IMR-90 (cell line): Measurements from ENCODE around the gene PPIL4. TPM values are rescaled to one million over a fixed set of nuclear protein-coding genes. Genes with fewer than 3 reads are reported as not detected.

ENCODE experiments used
- ATAC-seq: fragments of 200-7000 bp; cut with Tn5 transposase; 2 replicates; pipeline ENCODE4 v1.9.1; 2020; ENCODE audit warnings: low read depth, mild to moderate bottlenecking, moderate library complexity
- BruUV-seq: library from RNA; stranded (reverse); fragments of 400-500 nt; replicated peaks from 2 replicates; lab custom pipeline; 2021; lab: Mats Ljungman, UMichigan
- CTCF ChIA-PET: fragments of 300-600 bp; formaldehyde crosslinking; extraction: SDS; loops from one replicate; lab custom pipeline; 2021; ENCODE audit warnings: antibody characterized with exemption; lab: Yijun Ruan, JAX
- POLR2A ChIA-PET: fragments of 300-600 bp; sonication (Branson Sonifier 250); formaldehyde crosslinking; loops from one replicate; lab custom pipeline; 2022; ENCODE audit warnings: antibody characterized with exemption; ENCODE audit not compliant: unreplicated experiment; lab: Charles Lee
- DNase-seq: peaks from one replicate; pipeline ENCODE4 v3.0.0; 2013
- H2AFZ ChIP-seq: replicated peaks from 2 replicates; pipeline ENCODE3; 2013; ENCODE audit warnings: low read length, mild to moderate bottlenecking; ENCODE audit not compliant: poor library complexity
- H2AK5ac ChIP-seq: 2 replicates; pipeline ENCODE4 v1.6.1; 2013; ENCODE audit warnings: low read depth, low read length, inconsistent platforms
- H2AK9ac ChIP-seq: replicated peaks from 2 replicates; pipeline ENCODE3; 2013; ENCODE audit warnings: mild to moderate bottlenecking, low read depth, low read length, moderate library complexity; ENCODE audit not compliant: poor library complexity
- H2BK120ac ChIP-seq: 2 replicates; pipeline ENCODE4 v1.6.1; 2013; ENCODE audit warnings: low read depth, low read length, inconsistent platforms
- H2BK15ac ChIP-seq: 3 replicates; pipeline ENCODE4 v1.6.1; 2013; ENCODE audit warnings: low read depth, low read length, inconsistent platforms
- H2BK20ac ChIP-seq: 2 replicates; pipeline ENCODE4 v1.6.1; 2013; ENCODE audit warnings: low read depth, mild to moderate bottlenecking, inconsistent platforms, low read length, moderate library complexity
- H2BK5ac ChIP-seq: 2 replicates; pipeline ENCODE4 v1.6.1; 2013; ENCODE audit warnings: mild to moderate bottlenecking, low read depth, low read length, inconsistent platforms; ENCODE audit not compliant: poor library complexity, severe bottlenecking
- H3K14ac ChIP-seq: replicated peaks from 2 replicates; pipeline ENCODE4 v1.6.1; 2013; ENCODE audit warnings: low read depth, low read length, inconsistent platforms
- H3K18ac ChIP-seq: 2 replicates; pipeline ENCODE4 v1.6.1; 2013; ENCODE audit warnings: low read depth, low read length, control low read depth
- H3K23ac ChIP-seq: 2 replicates; pipeline ENCODE4 v1.6.1; 2013; ENCODE audit warnings: low read depth, low read length, inconsistent platforms
- H3K27ac ChIP-seq: 2 replicates; pipeline ENCODE4 v1.5.1; 2013; ENCODE audit warnings: mild to moderate bottlenecking, control low read depth, low read length; ENCODE audit not compliant: insufficient read depth
- H3K27me3 ChIP-seq: 2 replicates; pipeline ENCODE4 v1.6.1; 2013; ENCODE audit warnings: low read length; ENCODE audit not compliant: control insufficient read depth, insufficient read depth
- H3K36me3 ChIP-seq: 2 replicates; pipeline ENCODE4 v1.6.1; 2013; ENCODE audit warnings: low read length, mixed read lengths; ENCODE audit not compliant: control insufficient read depth, insufficient read depth
- H3K4ac ChIP-seq: 2 replicates; pipeline ENCODE4 v1.6.1; 2013; ENCODE audit warnings: low read depth, low read length, inconsistent platforms
- H3K4me1 ChIP-seq: 2 replicates; pipeline ENCODE4 v1.6.1; 2013; ENCODE audit warnings: low read length, mixed read lengths; ENCODE audit not compliant: control insufficient read depth, insufficient read depth
- H3K4me2 ChIP-seq: 2 replicates; pipeline ENCODE4 v1.6.1; 2013; ENCODE audit warnings: low read depth, mild to moderate bottlenecking, control low read depth, low read length, moderate library complexity
- H3K4me3 ChIP-seq: 2 replicates; pipeline ENCODE4 v1.5.1; 2013; ENCODE audit warnings: low read depth, mild to moderate bottlenecking, control low read depth, low read length, moderate library complexity; ENCODE audit not compliant: insufficient read depth
- H3K56ac ChIP-seq: 2 replicates; pipeline ENCODE4 v1.6.1; 2013; ENCODE audit warnings: low read length, inconsistent platforms; ENCODE audit not compliant: insufficient read depth; ENCODE audit errors: extremely low read depth
- H3K79me1 ChIP-seq, 2 experiments: 2 replicates each; pipeline ENCODE4 v1.6.1; 2013; ENCODE audit warnings: low read length in 2 of 2, inconsistent platforms in 1 of 2, low read depth in 1 of 2
- H3K9ac ChIP-seq: 2 replicates; pipeline ENCODE4 v1.6.1; 2013; ENCODE audit warnings: low read depth, low read length, control low read depth
- H3K9me1 ChIP-seq: 2 replicates; pipeline ENCODE4 v1.6.1; 2013; ENCODE audit warnings: low read length, inconsistent platforms; ENCODE audit not compliant: insufficient read depth
- H3K9me3 ChIP-seq: 2 replicates; pipeline ENCODE4 v1.6.1; 2013; ENCODE audit warnings: low read length; ENCODE audit not compliant: control insufficient read depth, insufficient read depth
- H4K20me1 ChIP-seq: 2 replicates; pipeline ENCODE4 v1.6.1; 2013; ENCODE audit warnings: low read length, inconsistent platforms; ENCODE audit not compliant: insufficient read depth
- H4K5ac ChIP-seq: 2 replicates; pipeline ENCODE4 v1.6.1; 2013; ENCODE audit warnings: mild to moderate bottlenecking, low read depth, low read length, control low read depth
- H4K8ac ChIP-seq, 2 experiments: 2 replicates each; pipeline ENCODE4 v1.6.1; 2013; ENCODE audit warnings: low read depth in 2 of 2, low read length in 2 of 2, control low read depth in 1 of 2, inconsistent platforms in 1 of 2
- H4K91ac ChIP-seq: 2 replicates; pipeline ENCODE4 v1.6.1; 2013; ENCODE audit warnings: low read depth, low read length, inconsistent platforms; ENCODE audit not compliant: insufficient read depth
- CHD1 ChIP-seq: IDR thresholded peaks from 2 replicates; pipeline ENCODE4 v1.6.1; 2012; ENCODE audit warnings: low read depth, low read length, improper control_type of control experiment
- FOS ChIP-seq: fragments of 150-350 bp; IDR thresholded peaks from 2 replicates; pipeline ENCODE4 v1.6.1; 2016; ENCODE audit warnings: low read depth, low read length
- MAZ ChIP-seq: IDR thresholded peaks from 2 replicates; pipeline ENCODE4 v1.6.1; 2012; ENCODE audit warnings: low read depth, mild to moderate bottlenecking, low read length, improper control_type of control experiment, moderate library complexity, borderline replicate concordance
- POLR2A ChIP-seq: IDR thresholded peaks from 2 replicates; pipeline ENCODE4 v1.6.1; 2012; ENCODE audit warnings: mild to moderate bottlenecking, low read depth, low read length
- RFX5 ChIP-seq: IDR thresholded peaks from 2 replicates; pipeline ENCODE4 v1.8.0; 2012; ENCODE audit warnings: low read depth, mild to moderate bottlenecking, low read length, moderate library complexity
- WGBS, 2 experiments: methylation state at CpG; one replicate each; pipeline versions ENCODE4 v1.1.5 to v1.1.7; 2013; ENCODE audit warnings: missing lambda C conversion rate in 2 of 2; ENCODE audit not compliant: insufficient read length in 1 of 2; ENCODE audit errors: extremely low coverage in 2 of 2; 5-methylcytosine and 5-hydroxymethylcytosine counted together
- dilution Hi-C: fragments of 300-500 bp; cut with HindIII; formaldehyde crosslinking; loops from one replicate; pipeline ENCODE4 v1.14.3; 2018; ENCODE audit warnings: low sequenced_read_pairs; ENCODE audit not compliant: unreplicated experiment
- in situ Hi-C: fragments of 300-500 bp; cut with MboI; formaldehyde crosslinking; loops from 3 replicates; pipeline ENCODE4 v1.14.3; 2019; ENCODE audit warnings: low sequenced_read_pairs, inconsistent platforms, mixed read lengths
- intact Hi-C: fragments of 100-400 bp; cut with micrococcal nuclease; formaldehyde crosslinking; loops from 2 replicates; pipeline ENCODE4 v1.10.0; 2022
- microRNA-seq, 2 experiments: library from miRNA; stranded (forward) in 1 of 2; unstranded in 1 of 2; fragments of 10-50 nt in 1 of 2; fragments of <30 nt in 1 of 2; gene quantifications in 1 of 2; microRNA quantifications in 1 of 2; one replicate each; pipeline versions ENCODE3 to v1.1.0; 2013 to 2020; ENCODE audit not compliant: insufficient read depth in 1 of 2, insufficient read length in 1 of 2, unreplicated experiment in 1 of 2
- polyA plus RNA-seq, 3 experiments: library from polyadenylated mRNA; depleted of rRNA; stranded (reverse); fragments of >200 nt; gene quantifications; 2 replicates each; pipeline ENCODE4 v1.2.3, GENCODE V29; 2012; ENCODE audit warnings: low replicate concordance in 1 of 3
- small RNA-seq, 5 experiments: library from RNA; depleted of rRNA; stranded (forward); fragments of <200 nt; gene quantifications; one replicate each; pipeline ENCODE3, GENCODE V24; 2012
- total RNA-seq: library from RNA; depleted of rRNA; stranded (reverse); fragments of >200 nt; gene quantifications from 2 replicates; pipeline ENCODE4 v1.2.3, GENCODE V29; 2012; rRNA removed

Gene PPIL4
- total and polyA plus RNA-seq, 2 of the 4 experiments (the other 2 are of a cell fraction), result 10.6 to 13.3 TPM

- ATAC-seq, result no peak
- dilution Hi-C loops, result no loop called here
- intact Hi-C loops, result no loop called here
These were observed 90.7 kb downstream of the PPIL4 start for GRCh38 chr6:149455031-149455732.

More at GRCh38 chr6:149455031-149455732, 90.7 kb downstream of the PPIL4 start:
- H2AK5ac ChIP-seq, result peak overlapping the region; percentile 4; the same call in 1 of the 2 replicates
- H3K36me3 ChIP-seq, result no peaks in the 10 kb centered on the region
- H3K9ac ChIP-seq, result no peak overlapping the region
- TF ChIP-seq POLR2A (no peak), RFX5 (no peak), FOS (no peak), CHD1 (no peak), MAZ (no peak)
- no peak overlapping the region; the same call in 1 of the 2 replicates for H2BK20ac ChIP-seq
- DNase-seq, result no peak
- in situ Hi-C loops, result no loop called here
- H3K27me3 ChIP-seq, result peaks cover 15% of the 10 kb centered on the region; the same call in 1 of the 2 replicates
- peak overlapping the region; percentile 15 for H2AK9ac ChIP-seq
- no TSS peak for BruUV-seq
- H3K18ac ChIP-seq, result no peak overlapping the region
- CTCF ChIA-PET, result interaction anchor here (0.6 kb wide), 1 partner anchor 173 kb away, joined by 6 read pairs; no protein-coding TSS in a partner anchor
- no peak overlapping the region for H3K56ac ChIP-seq
- no peak overlapping the region for H2AFZ ChIP-seq
- no peaks in the 10 kb centered on the region for H4K20me1 ChIP-seq
- peaks cover 3% of the 10 kb centered on the region; the same call in 1 of the 2 replicates for H3K9me1 ChIP-seq
- no peak overlapping the region for H3K4me2 ChIP-seq
- no peaks in the 10 kb centered on the region for H3K79me1 ChIP-seq
- POLR2A ChIA-PET, result no interaction called here
- no peak overlapping the region; the same call in 1 of the 2 replicates for H2BK120ac ChIP-seq
- WGBS, 2 experiments, result 74% methylated on average over 4 of the region's 11 CpGs; no CpG with 5 or more reads in 1 of the 2 experiments
- H4K5ac ChIP-seq, result no peak overlapping the region
- H4K91ac ChIP-seq, result peak overlapping the region; percentile 23; the same call in 1 of the 2 replicates
- H3K23ac ChIP-seq, result no peak overlapping the region
- H3K27ac ChIP-seq, result no peak overlapping the region
- H3K9me3 ChIP-seq, result no peaks in the 10 kb centered on the region
- peaks cover 14% of the 10 kb centered on the region for H3K4me1 ChIP-seq
- H3K4me3 ChIP-seq, result no peak overlapping the region
- H3K4ac ChIP-seq, result peak overlapping the region; percentile 9; the same call in 1 of the 2 replicates
- no peak overlapping the region for H2BK5ac ChIP-seq
- H2BK15ac ChIP-seq, result peak overlapping the region; percentile 15; the same call in 1 of the 3 replicates
- H3K14ac ChIP-seq, result no peak overlapping the region
- peak overlapping the region in 1 of 2 experiments; percentile 23; a peak in 1 of 4 replicates for H4K8ac ChIP-seq

Small RNA genes lying within 50 kb of the gene (microRNA-seq; reads per million reads assigned to microRNA genes)
- gene RF00410 (ENCODE audit: insufficient read depth, insufficient read length) (not detected), gene RNU7-3P (ENCODE audit: insufficient read depth, insufficient read length) (not detected)

Small RNA genes lying within 50 kb of the gene (small RNA-seq; reads per million reads assigned to genes)
- gene RF00410 (0 reads per million in 5 experiments), gene RNU7-3P (0.11 to 402 (median 1.1) reads per million in 5 experiments)

Other genes with a start within 250 kb of the PPIL4 start
- gene TAB2, start 228.3 kb downstream of the PPIL4 start, total RNA-seq, result 20.8 and 21.4 TPM in 2 replicates
- gene TAB2, start 228.3 kb downstream of the PPIL4 start, polyA plus RNA-seq (2012; rRNA removed), result 23.9 and 25.3 TPM in 2 replicates
- gene SUMO4, start 145.8 kb downstream of the PPIL4 start, total RNA-seq, result 1.9 and 2.2 TPM in 2 replicates
- gene SUMO4, start 145.8 kb downstream of the PPIL4 start, polyA plus RNA-seq (2012; rRNA removed), result not detected in 2 replicates
- under 0.01 TPM in 1 of 2 replicates, not detected in the other for gene ZC3H12D, start 61.0 kb downstream of the PPIL4 start, total RNA-seq
- gene ZC3H12D, start 61.0 kb downstream of the PPIL4 start, polyA plus RNA-seq (2012; rRNA removed), result 0.07 and 0.12 TPM in 2 replicates
- 24.9 and 31.4 TPM in 2 replicates for gene GINM1, start 20.3 kb upstream of the PPIL4 start, total RNA-seq
- gene GINM1, start 20.3 kb upstream of the PPIL4 start, polyA plus RNA-seq (2012; rRNA removed), result 20.9 and 23.6 TPM in 2 replicates
- gene KATNA1, start 102.7 kb upstream of the PPIL4 start, total RNA-seq, result 24.6 and 33.3 TPM in 2 replicates
- gene KATNA1, start 102.7 kb upstream of the PPIL4 start, polyA plus RNA-seq (2012; rRNA removed), result 13.1 and 15.3 TPM in 2 replicates
- gene LATS1, start 172.1 kb upstream of the PPIL4 start, total RNA-seq, result 18.3 and 20.1 TPM in 2 replicates
- 7.9 and 8.8 TPM in 2 replicates for gene LATS1, start 172.1 kb upstream of the PPIL4 start, polyA plus RNA-seq (2012; rRNA removed)
- 35.0 and 40.5 TPM in 2 replicates for gene NUP43, start 200.5 kb upstream of the PPIL4 start, total RNA-seq
- gene NUP43, start 200.5 kb upstream of the PPIL4 start, polyA plus RNA-seq (2012; rRNA removed), result 7.7 and 14.2 TPM in 2 replicates
- 109 and 159 TPM in 2 replicates for gene PCMT1, start 203.7 kb upstream of the PPIL4 start, total RNA-seq
- 100 and 101 TPM in 2 replicates for gene PCMT1, start 203.7 kb upstream of the PPIL4 start, polyA plus RNA-seq (2012; rRNA removed)